Vagina (tissue), 2 donors: ENCODE measurements around the gene PTS.

Experiments used
- POLR2A ChIP-seq, 2 donors: fragments of 450-650 bp; IDR thresholded peaks; one replicate each; pipeline ENCODE4 v1.6.1; 2017; ENCODE audit warnings: antibody characterized with exemption in 2 of 2, mild to moderate bottlenecking in 2 of 2, moderate library complexity in 2 of 2
- POLR2AphosphoS5 ChIP-seq, 2 donors: sonication (generic); formaldehyde crosslinking; IDR thresholded peaks; one replicate each; pipeline ENCODE4 v1.9.0; 2017; ENCODE audit warnings: antibody characterized with exemption in 2 of 2, mild to moderate bottlenecking in 2 of 2, low read depth in 1 of 2; ENCODE audit not compliant: insufficient read depth in 1 of 2
- TF ChIP-seq, protein P1 (sequence below), 3 experiments: fragments of 450-650 bp in 2 of 3; fragments of 200-600 bp in 1 of 3; sonication (generic) in 1 of 3; IDR thresholded peaks; one replicate each; pipeline ENCODE4 v1.5.1; 2017 to 2019; ENCODE audit warnings: antibody characterized with exemption in 3 of 3, mild to moderate bottlenecking in 2 of 3, moderate library complexity in 2 of 3

GRCh38 chr11:112213753-112214152 lies 12.5 kb upstream of the PTS start:
- TF ChIP-seq POLR2AphosphoS5 (IDR thresholded peaks at IDR 0.05; ENCODE audit: insufficient read depth in 1 of 2, low read depth in 1 of 2) (no peak), POLR2A (IDR thresholded peaks at IDR 0.05) (no peak)
- TF ChIP-seq, protein P1, sequence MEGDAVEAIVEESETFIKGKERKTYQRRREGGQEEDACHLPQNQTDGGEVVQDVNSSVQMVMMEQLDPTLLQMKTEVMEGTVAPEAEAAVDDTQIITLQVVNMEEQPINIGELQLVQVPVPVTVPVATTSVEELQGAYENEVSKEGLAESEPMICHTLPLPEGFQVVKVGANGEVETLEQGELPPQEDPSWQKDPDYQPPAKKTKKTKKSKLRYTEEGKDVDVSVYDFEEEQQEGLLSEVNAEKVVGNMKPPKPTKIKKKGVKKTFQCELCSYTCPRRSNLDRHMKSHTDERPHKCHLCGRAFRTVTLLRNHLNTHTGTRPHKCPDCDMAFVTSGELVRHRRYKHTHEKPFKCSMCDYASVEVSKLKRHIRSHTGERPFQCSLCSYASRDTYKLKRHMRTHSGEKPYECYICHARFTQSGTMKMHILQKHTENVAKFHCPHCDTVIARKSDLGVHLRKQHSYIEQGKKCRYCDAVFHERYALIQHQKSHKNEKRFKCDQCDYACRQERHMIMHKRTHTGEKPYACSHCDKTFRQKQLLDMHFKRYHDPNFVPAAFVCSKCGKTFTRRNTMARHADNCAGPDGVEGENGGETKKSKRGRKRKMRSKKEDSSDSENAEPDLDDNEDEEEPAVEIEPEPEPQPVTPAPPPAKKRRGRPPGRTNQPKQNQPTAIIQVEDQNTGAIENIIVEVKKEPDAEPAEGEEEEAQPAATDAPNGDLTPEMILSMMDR (IDR thresholded peaks at IDR 0.05), result no peak
